ENCODE measurements around the gene ERI3. TPM values are rescaled to one million over a fixed set of nuclear protein-coding genes. Genes with fewer than 3 reads are reported as not detected.

Gene ERI3
- total and polyA plus RNA-seq, 2 of the 4 experiments (the other 2 are of a cell fraction), result 56.6 to 70.9 TPM

DNA sequence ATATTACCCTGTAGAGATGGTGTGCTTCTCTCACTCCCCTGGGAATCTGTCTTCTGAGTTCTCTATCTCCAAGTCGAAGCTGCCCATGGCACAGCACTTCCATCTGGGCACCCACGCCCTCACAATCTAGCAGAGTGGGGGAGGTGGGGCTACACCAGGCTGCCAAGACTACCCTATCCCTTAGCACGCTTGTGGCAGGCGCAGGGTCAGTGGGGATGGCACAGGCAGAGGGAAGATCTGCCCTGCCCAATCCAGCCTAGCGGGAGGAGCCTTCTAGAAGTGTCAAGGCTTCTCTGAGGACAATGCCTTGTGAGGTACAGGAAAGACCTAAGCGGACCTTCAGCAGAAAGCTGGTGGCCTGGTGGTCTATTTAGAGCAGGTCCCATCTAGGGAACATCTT is 92.6 kb downstream of the ERI3 start:
- no peak overlapping the region for H4K91ac ChIP-seq (ENCODE audit: insufficient read depth, low read depth, low read length)
- no peak overlapping the region for H4K8ac ChIP-seq (ENCODE audit: low read depth in 2 of 2, low read length in 2 of 2)
- no peak overlapping the region for H4K5ac ChIP-seq (ENCODE audit: low read depth, low read length)
- TF ChIP-seq NFE2L2 (IDR thresholded peaks at IDR 0.05; ENCODE audit: low read depth, low read length) (no peak), SMC3 (IDR thresholded peaks at IDR 0.05; ENCODE audit: low read depth, low read length) (no peak), RAD21 (IDR thresholded peaks at IDR 0.05; ENCODE audit: low read length) (no peak)
- TF ChIP-seq, protein P1, sequence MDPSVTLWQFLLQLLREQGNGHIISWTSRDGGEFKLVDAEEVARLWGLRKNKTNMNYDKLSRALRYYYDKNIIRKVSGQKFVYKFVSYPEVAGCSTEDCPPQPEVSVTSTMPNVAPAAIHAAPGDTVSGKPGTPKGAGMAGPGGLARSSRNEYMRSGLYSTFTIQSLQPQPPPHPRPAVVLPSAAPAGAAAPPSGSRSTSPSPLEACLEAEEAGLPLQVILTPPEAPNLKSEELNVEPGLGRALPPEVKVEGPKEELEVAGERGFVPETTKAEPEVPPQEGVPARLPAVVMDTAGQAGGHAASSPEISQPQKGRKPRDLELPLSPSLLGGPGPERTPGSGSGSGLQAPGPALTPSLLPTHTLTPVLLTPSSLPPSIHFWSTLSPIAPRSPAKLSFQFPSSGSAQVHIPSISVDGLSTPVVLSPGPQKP (IDR thresholded peaks at IDR 0.05; ENCODE audit: borderline replicate concordance, low read depth, low read length), result no peak
- DNase-seq, result no peak
- no peak overlapping the region for H2AFZ ChIP-seq (replicated peaks; ENCODE audit: low read length, poor library complexity)
- no CpG with 5 or more reads among the region's 6 CpGs for WGBS, 2 experiments (ENCODE audit: extremely low coverage in 2 of 2, insufficient read length in 1 of 2)
- ChIA-PET CTCF (no interaction called here), POLR2A (ENCODE audit: unreplicated experiment) (no interaction called here)
- H3K4ac ChIP-seq (ENCODE audit: low read depth, low read length), result no peak overlapping the region
- intact Hi-C loops (cut with micrococcal nuclease) (no loop called here), in situ Hi-C loops (cut with MboI; ENCODE audit: low sequenced_read_pairs) (no loop called here), dilution Hi-C loops (cut with HindIII; ENCODE audit: low sequenced_read_pairs, unreplicated experiment) (no loop called here)
- H3K4me3 ChIP-seq (ENCODE audit: insufficient read depth, low read depth, low read length), result no peak overlapping the region
- H3K9me1 ChIP-seq (ENCODE audit: insufficient read depth, low read length), result peaks cover 7% of the 10 kb centered on the region; the same call in 1 of the 2 replicates
- H3K18ac ChIP-seq (ENCODE audit: low read depth, low read length), result no peak overlapping the region
- H2BK5ac ChIP-seq (ENCODE audit: low read depth, low read length, poor library complexity, severe bottlenecking), result no peak overlapping the region
- no peak overlapping the region for H2BK15ac ChIP-seq (ENCODE audit: low read depth, low read length)
- no peaks in the 10 kb centered on the region for H3K9me3 ChIP-seq (ENCODE audit: control insufficient read depth, insufficient read depth, low read length)
- no peak overlapping the region for H3K9ac ChIP-seq (ENCODE audit: low read depth, low read length)
- H2BK20ac ChIP-seq (ENCODE audit: low read depth, low read length), result no peak overlapping the region
- no peak overlapping the region for H3K27ac ChIP-seq (ENCODE audit: insufficient read depth, low read length)
- peaks cover 1% of the 10 kb centered on the region; the same call in 1 of the 2 replicates for H4K20me1 ChIP-seq (ENCODE audit: insufficient read depth, low read length)
- H3K4me2 ChIP-seq (ENCODE audit: low read depth, low read length), result no peak overlapping the region
- no peak overlapping the region for H2AK5ac ChIP-seq (ENCODE audit: low read depth, low read length)
- no peak overlapping the region for H3K14ac ChIP-seq (replicated peaks; ENCODE audit: low read depth, low read length)
- H3K56ac ChIP-seq (ENCODE audit: extremely low read depth, insufficient read depth, low read length), result no peak overlapping the region
- no TSS peak for BruUV-seq (replicated peaks)
- H3K36me3 ChIP-seq (ENCODE audit: control insufficient read depth, insufficient read depth, low read length), result no peaks in the 10 kb centered on the region; the same call in 1 of the 2 replicates
- no peak overlapping the region for H2AK9ac ChIP-seq (replicated peaks; ENCODE audit: low read depth, low read length, poor library complexity)
- no peaks in the 10 kb centered on the region for H3K4me1 ChIP-seq (ENCODE audit: control insufficient read depth, insufficient read depth, low read length)
- no peaks in the 10 kb centered on the region for H3K27me3 ChIP-seq (ENCODE audit: control insufficient read depth, insufficient read depth, low read length)
- no peak overlapping the region for H2BK120ac ChIP-seq (ENCODE audit: low read depth, low read length)
- no peak overlapping the region for H3K23ac ChIP-seq (ENCODE audit: low read depth, low read length)
- H3K79me1 ChIP-seq (ENCODE audit: low read depth in 1 of 2, low read length in 2 of 2), result 0 out of 4 replicates have a peak, but pooled peaks cover 0 to 3% of the 10 kb centered on the region in 2 experiments
- no peak for ATAC-seq (ENCODE audit: low read depth)

Data from IMR-90 (cell line).